ENCODE results near the gene UBE2G2.

DNA sequence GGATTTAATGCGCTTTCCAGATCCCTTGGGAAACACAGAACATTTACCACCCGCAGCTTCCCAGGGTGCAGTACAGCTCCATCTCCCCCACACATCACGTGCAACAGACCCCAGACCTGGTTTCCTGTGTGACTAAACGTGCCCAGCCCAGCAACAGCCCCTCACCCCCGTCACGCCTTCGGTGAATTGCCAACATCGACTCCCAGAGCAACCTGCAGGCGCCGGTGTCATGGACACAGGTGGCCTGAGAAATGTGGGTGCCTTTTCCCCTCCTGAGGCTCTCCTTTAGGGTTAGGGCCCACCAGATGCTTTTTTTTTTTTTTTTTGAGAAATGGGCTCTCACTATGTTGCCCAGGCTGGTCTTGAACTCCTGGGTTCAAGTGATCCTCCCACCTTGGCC, 40.5 kb upstream of the UBE2G2 start:
- TF ChIP-seq POLR2AphosphoS5 (IDR thresholded peaks at IDR 0.05) = no peak
- TF ChIP-seq, protein P1, sequence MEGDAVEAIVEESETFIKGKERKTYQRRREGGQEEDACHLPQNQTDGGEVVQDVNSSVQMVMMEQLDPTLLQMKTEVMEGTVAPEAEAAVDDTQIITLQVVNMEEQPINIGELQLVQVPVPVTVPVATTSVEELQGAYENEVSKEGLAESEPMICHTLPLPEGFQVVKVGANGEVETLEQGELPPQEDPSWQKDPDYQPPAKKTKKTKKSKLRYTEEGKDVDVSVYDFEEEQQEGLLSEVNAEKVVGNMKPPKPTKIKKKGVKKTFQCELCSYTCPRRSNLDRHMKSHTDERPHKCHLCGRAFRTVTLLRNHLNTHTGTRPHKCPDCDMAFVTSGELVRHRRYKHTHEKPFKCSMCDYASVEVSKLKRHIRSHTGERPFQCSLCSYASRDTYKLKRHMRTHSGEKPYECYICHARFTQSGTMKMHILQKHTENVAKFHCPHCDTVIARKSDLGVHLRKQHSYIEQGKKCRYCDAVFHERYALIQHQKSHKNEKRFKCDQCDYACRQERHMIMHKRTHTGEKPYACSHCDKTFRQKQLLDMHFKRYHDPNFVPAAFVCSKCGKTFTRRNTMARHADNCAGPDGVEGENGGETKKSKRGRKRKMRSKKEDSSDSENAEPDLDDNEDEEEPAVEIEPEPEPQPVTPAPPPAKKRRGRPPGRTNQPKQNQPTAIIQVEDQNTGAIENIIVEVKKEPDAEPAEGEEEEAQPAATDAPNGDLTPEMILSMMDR (IDR thresholded peaks at IDR 0.05) = no peak
- no peak for TF ChIP-seq POLR2A (IDR thresholded peaks at IDR 0.05)
